K562 (cell line): ENCODE results near the gene MAD1L1. TPM values are rescaled to one million over a fixed set of nuclear protein-coding genes. Genes with fewer than 3 reads are reported as not detected.

Experiments
- ATAC-seq: fragments of 200-7000 bp; cut with Tn5 transposase; 3 replicates; pipeline ENCODE4 v1.9.1; 2020; ENCODE audit warnings: moderate library complexity
- BruUV-seq: library from RNA; stranded (reverse); fragments of 400-500 nt; replicated peaks from 2 replicates; lab custom pipeline; 2021; lab: Mats Ljungman, UMichigan
- CTCF ChIA-PET: fragments of 300-600 bp; formaldehyde crosslinking; extraction: SDS; loops from one replicate; lab custom pipeline; 2021; ENCODE audit warnings: low intra/inter-chr PET ratio; lab: Yijun Ruan, JAX
- POLR2A ChIA-PET: fragments of 300-600, 350-650 bp; sonication (Branson Sonifier 250); formaldehyde crosslinking; extraction: SDS; loops from one replicate; lab custom pipeline; 2021; ENCODE audit warnings: antibody characterized with exemption, inconsistent platforms; lab: Yijun Ruan, JAX
- DNase-seq, 4 experiments: peaks; one replicate each; pipeline versions ENCODE4 v3.0.0 to v3.0.0-alpha.2; 2011 to 2018; ENCODE audit warnings: low spot score in 3 of 4, mixed read lengths in 3 of 4; ENCODE audit errors: extremely low read depth in 1 of 4
- FAIRE-seq: peaks from 2 replicates; lab custom pipeline; 2011; peaks lifted over from hg19 to GRCh38; lab: Jason Lieb, UNC
- H2AFZ ChIP-seq: 2 replicates; pipeline ENCODE4 v1.6.0; 2011; ENCODE audit warnings: low read depth, low read length, control low read depth, inconsistent platforms
- H3K27ac ChIP-seq: fragments of 200-600 bp; 3 replicates; pipeline ENCODE4 v1.8.0; 2011; ENCODE audit warnings: low read depth, mild to moderate bottlenecking, control low read depth, inconsistent platforms, low read length, moderate library complexity, mixed read lengths; ENCODE audit errors: extremely low read depth
- H3K27me3 ChIP-seq, 2 experiments: fragments of 300-600 bp in 1 of 2; 2 replicates in 1 of 2; 3 replicates in 1 of 2; pipeline versions ENCODE4 v1.6.0 to v1.8.0; 2011; ENCODE audit warnings: inconsistent platforms in 2 of 2, low read length in 2 of 2, mild to moderate bottlenecking in 1 of 2, mixed read lengths in 1 of 2, moderate library complexity in 1 of 2; ENCODE audit not compliant: control insufficient read depth in 2 of 2, insufficient read depth in 2 of 2
- H3K36me3 ChIP-seq: fragments of 300-600 bp; 3 replicates; pipeline ENCODE4 v1.8.0; 2011; ENCODE audit warnings: mild to moderate bottlenecking, low read length, inconsistent platforms; ENCODE audit not compliant: control insufficient read depth, insufficient read depth
- H3K4me1 ChIP-seq, 2 experiments: fragments of 200-600 bp in 1 of 2; replicated peaks in 1 of 2; 2 replicates in 1 of 2; 3 replicates in 1 of 2; pipeline versions ENCODE4 v1.5.1 to v1.8.0; 2011; ENCODE audit warnings: inconsistent platforms in 2 of 2, low read length in 2 of 2, mild to moderate bottlenecking in 1 of 2, mixed read lengths in 1 of 2, moderate library complexity in 1 of 2; ENCODE audit not compliant: control insufficient read depth in 2 of 2, insufficient read depth in 2 of 2
- H3K4me2 ChIP-seq: 2 replicates; pipeline ENCODE4 v1.6.1; 2011; ENCODE audit warnings: low read length, control low read depth, inconsistent platforms, mixed read lengths; ENCODE audit not compliant: insufficient read depth
- H3K4me3 ChIP-seq: fragments of 200-600 bp; sonication (generic), shearing (Covaris generic); 2 replicates; pipeline ENCODE4 v1.5.1; 2016; ENCODE audit warnings: control low read depth, inconsistent platforms
- H3K79me2 ChIP-seq: fragments of 200-600 bp; 3 replicates; pipeline ENCODE4 v1.8.0; 2011; ENCODE audit warnings: low read length, inconsistent platforms; ENCODE audit not compliant: control insufficient read depth, insufficient read depth
- H3K9ac ChIP-seq, 2 experiments: 2 replicates each; pipeline versions ENCODE4 v1.6.0 to v1.6.1; 2011; ENCODE audit warnings: low read depth in 2 of 2, low read length in 2 of 2, control low read depth in 1 of 2, inconsistent platforms in 1 of 2, mild to moderate bottlenecking in 1 of 2, mixed read lengths in 1 of 2; ENCODE audit not compliant: insufficient read depth in 1 of 2
- H3K9me1 ChIP-seq: one replicate; pipeline ENCODE4 v1.6.0; 2011; ENCODE audit warnings: inconsistent platforms, mild to moderate bottlenecking, low read length, moderate library complexity; ENCODE audit not compliant: control insufficient read depth, insufficient read depth
- H3K9me3 ChIP-seq: replicated peaks from 2 replicates; pipeline ENCODE4 v1.5.1; 2011; ENCODE audit warnings: low read depth, low read length, inconsistent platforms; ENCODE audit not compliant: control insufficient read depth, insufficient read depth
- H4K20me1 ChIP-seq: replicated peaks from 2 replicates; pipeline ENCODE4 v1.6.1; 2011; ENCODE audit warnings: low read length, inconsistent platforms, mixed read lengths; ENCODE audit not compliant: control insufficient read depth, insufficient read depth
- CHAMP1 ChIP-seq: fragments of 450-650 bp; IDR thresholded peaks from 2 replicates; pipeline ENCODE4 v1.6.1; 2016; ENCODE audit warnings: mild to moderate bottlenecking
- CTBP1 ChIP-seq: fragments of 450-650 bp; IDR thresholded peaks from 2 replicates; pipeline ENCODE4 v1.6.1; 2016; ENCODE audit warnings: borderline replicate concordance
- HLTF ChIP-seq: fragments of 450-650 bp; IDR thresholded peaks from 2 replicates; pipeline ENCODE4 v1.6.1; 2016
- MCM5 ChIP-seq: fragments of 450-650 bp; IDR thresholded peaks from 2 replicates; pipeline ENCODE4 v1.6.1; 2016; ENCODE audit warnings: low read depth
- STAG1 ChIP-seq: sonication (generic); formaldehyde crosslinking; IDR thresholded peaks from 2 replicates; pipeline ENCODE4 v1.5.0; 2020; ENCODE audit warnings: missing genetic modification reagents, borderline replicate concordance
- ZBTB26 ChIP-seq: fragments of 450-650 bp; formaldehyde crosslinking; IDR thresholded peaks from 2 replicates; pipeline ENCODE4 v1.4.0; 2022; ENCODE audit warnings: missing genetic modification characterization
- WGBS: fragments of 100-300 bp; shearing (Covaris generic); methylation state at CpG from one replicate; pipeline ENCODE4 v1.1.6; 2016; ENCODE audit warnings: low coverage, mixed read lengths; ENCODE audit not compliant: insufficient coverage; ENCODE audit errors: missing lambda C conversion rate; 5-methylcytosine and 5-hydroxymethylcytosine counted together
- in situ Hi-C: fragments of 300-500 bp; cut with MboI; formaldehyde crosslinking; loops from 4 replicates; pipeline ENCODE4 v1.15.0; 2018; ENCODE audit warnings: inconsistent platforms, mixed read lengths
- intact Hi-C: fragments of 100-400 bp; cut with micrococcal nuclease; formaldehyde crosslinking; loops from 2 replicates; pipeline ENCODE4 v1.14.2; 2022
- polyA plus RNA-seq, 8 experiments: library from polyadenylated mRNA; depleted of rRNA in 4 of 8; stranded (reverse) in 5 of 8; unstranded in 3 of 8; fragments of >200 nt; fragmentation: Nextera tagmentation in 2 of 8; fragmentation: Illumina TruSeq in 1 of 8; extraction: Ambion mirVana in 2 of 8; extraction: Trizol in 1 of 8; gene quantifications; 2 replicates each; pipeline versions ENCODE4 v1.2.1 to v1.2.3, GENCODE V29; 2011 to 2014; ENCODE audit warnings: inconsistent platforms in 1 of 8, missing spikeins in 1 of 8
- total RNA-seq, 7 experiments: library from RNA; depleted of rRNA in 6 of 7; stranded (reverse); fragments of >200 nt in 6 of 7; fragmentation: Illumina TruSeq in 2 of 7; extraction: Trizol in 2 of 7; gene quantifications; 2 replicates each; pipeline versions ENCODE4 v1.2.1 to v1.2.3, GENCODE V29; 2011 to 2021; ENCODE audit warnings: low replicate concordance in 1 of 7

Gene MAD1L1
- total and polyA plus RNA-seq, 9 of the 15 experiments (the other 6 are each of a cell fraction or from before 2014, with no cell fraction given) = 1.7 to 89.7 (median 18.0) TPM

GRCh38 chr7:1942243-1942940 lies 290.4 kb downstream of the MAD1L1 start:
- Histone ChIP-seq H3K79me2 (no peaks in the 10 kb centered on the region), H3K36me3 (no peaks in the 10 kb centered on the region), H4K20me1 (no peaks in the 10 kb centered on the region), H3K9ac (peak overlapping the region in 1 of 2 experiments; percentile 10; a peak in 2 of 4 replicates), H3K27me3 (no peaks in the 10 kb centered on the region), H3K4me3 (no peak overlapping the region), H3K9me1 (no peaks in the 10 kb centered on the region), H3K4me1 (peaks cover 9 to 66% of the 10 kb centered on the region in 2 experiments; a peak in 4 of 5 replicates), H2AFZ (no peak overlapping the region), H3K27ac (no peak overlapping the region), H3K4me2 (no peak overlapping the region), H3K9me3 (no peaks in the 10 kb centered on the region)
- FAIRE-seq (no peak), ATAC-seq (no peak), DNase-seq (no peak)
- TF ChIP-seq CHAMP1 = no peak
- TF ChIP-seq CTBP1 = no peak
- TF ChIP-seq HLTF = no peak
- no peak for TF ChIP-seq ZBTB26 (CRISPR knock-in tag)
- TF ChIP-seq MCM5 = no peak
- TF ChIP-seq STAG1 (CRISPR knock-in tag) = no peak
- ChIA-PET POLR2A (no interaction called here), CTCF (no interaction called here)
- BruUV-seq = no TSS peak
- in situ Hi-C loops (no loop called here), intact Hi-C loops (no loop called here)
- WGBS = 78% methylated on average over 18 of the region's 23 CpGs
